Measurements from ENCODE around the gene RPTOR.

DNA sequence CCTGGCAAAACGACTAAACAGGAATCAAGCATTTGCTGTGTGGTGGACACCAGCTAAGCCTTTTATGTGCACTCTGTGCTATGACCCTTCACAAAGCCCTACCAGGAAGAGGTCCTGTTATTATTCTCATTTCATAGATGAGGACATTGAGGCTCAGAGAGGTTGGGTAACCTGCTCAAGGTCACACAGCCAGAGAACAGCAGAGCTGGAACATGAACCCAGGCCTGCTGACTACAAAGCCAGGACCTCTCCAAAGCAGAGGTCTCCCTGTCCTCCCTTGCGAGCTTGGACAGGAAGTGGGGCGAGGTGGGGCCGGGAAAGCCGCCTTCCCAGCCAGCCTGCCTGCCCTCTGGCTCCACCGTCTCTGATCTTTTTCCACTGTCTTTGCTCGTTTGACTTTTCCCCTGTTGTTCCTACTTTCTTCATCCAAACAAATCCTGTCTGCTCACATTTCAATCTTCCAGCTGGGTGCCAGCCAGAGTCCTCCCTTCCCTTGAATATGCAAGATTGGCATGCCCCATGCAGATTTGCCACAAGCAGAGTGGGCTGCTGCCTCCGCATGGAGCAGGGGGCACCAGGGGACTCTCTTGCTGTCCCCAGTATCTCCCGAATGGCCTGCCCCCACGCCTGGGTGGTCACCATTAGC, 23.7 kb upstream of the RPTOR start:
- TF ChIP-seq POLR2A (IDR thresholded peaks at IDR 0.05), result no peak
- TF ChIP-seq, protein P1, sequence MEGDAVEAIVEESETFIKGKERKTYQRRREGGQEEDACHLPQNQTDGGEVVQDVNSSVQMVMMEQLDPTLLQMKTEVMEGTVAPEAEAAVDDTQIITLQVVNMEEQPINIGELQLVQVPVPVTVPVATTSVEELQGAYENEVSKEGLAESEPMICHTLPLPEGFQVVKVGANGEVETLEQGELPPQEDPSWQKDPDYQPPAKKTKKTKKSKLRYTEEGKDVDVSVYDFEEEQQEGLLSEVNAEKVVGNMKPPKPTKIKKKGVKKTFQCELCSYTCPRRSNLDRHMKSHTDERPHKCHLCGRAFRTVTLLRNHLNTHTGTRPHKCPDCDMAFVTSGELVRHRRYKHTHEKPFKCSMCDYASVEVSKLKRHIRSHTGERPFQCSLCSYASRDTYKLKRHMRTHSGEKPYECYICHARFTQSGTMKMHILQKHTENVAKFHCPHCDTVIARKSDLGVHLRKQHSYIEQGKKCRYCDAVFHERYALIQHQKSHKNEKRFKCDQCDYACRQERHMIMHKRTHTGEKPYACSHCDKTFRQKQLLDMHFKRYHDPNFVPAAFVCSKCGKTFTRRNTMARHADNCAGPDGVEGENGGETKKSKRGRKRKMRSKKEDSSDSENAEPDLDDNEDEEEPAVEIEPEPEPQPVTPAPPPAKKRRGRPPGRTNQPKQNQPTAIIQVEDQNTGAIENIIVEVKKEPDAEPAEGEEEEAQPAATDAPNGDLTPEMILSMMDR (IDR thresholded peaks at IDR 0.05), result no peak
- no peak for TF ChIP-seq EP300 (IDR thresholded peaks at IDR 0.05)

All from upper lobe of left lung (tissue), 4 donors.